Aorta (tissue), 5 donors: ENCODE data around the gene NCL. TPM values are rescaled to one million over a fixed set of nuclear protein-coding genes. Genes with fewer than 3 reads are reported as not detected.

Experiments used
- ATAC-seq: fragments of 200-7000 bp; cut with Tn5 transposase; one replicate; pipeline ENCODE4 v1.9.1; 2022; ENCODE audit warnings: moderate library complexity; ENCODE audit not compliant: low FRiP score
- DNase-seq, 2 donors: peaks; one replicate each; pipeline ENCODE4 v3.0.0-alpha.2; 2020
- H3K27ac ChIP-seq, 2 donors: one replicate each; pipeline ENCODE4 v1.5.1; 2013; ENCODE audit warnings: low read length in 2 of 2, mild to moderate bottlenecking in 2 of 2, moderate library complexity in 2 of 2, control low read depth in 1 of 2, inconsistent platforms in 1 of 2, low read depth in 1 of 2
- H3K27me3 ChIP-seq, 2 donors: one replicate each; pipeline ENCODE4 v1.6.1; 2013; ENCODE audit warnings: control low read depth in 1 of 2, low read length in 1 of 2, mild to moderate bottlenecking in 1 of 2, moderate library complexity in 1 of 2; ENCODE audit not compliant: insufficient read depth in 2 of 2, control insufficient read depth in 1 of 2
- H3K36me3 ChIP-seq, 2 donors: one replicate each; pipeline ENCODE4 v1.6.1; 2013; ENCODE audit warnings: control low read depth in 1 of 2, low read length in 1 of 2, mild to moderate bottlenecking in 1 of 2; ENCODE audit not compliant: insufficient read depth in 2 of 2, control insufficient read depth in 1 of 2
- H3K4me1 ChIP-seq, 2 donors: one replicate each; pipeline ENCODE4 v1.6.1; 2013; ENCODE audit warnings: low read length in 2 of 2, control low read depth in 1 of 2, mild to moderate bottlenecking in 1 of 2, moderate library complexity in 1 of 2; ENCODE audit not compliant: insufficient read depth in 2 of 2, control insufficient read depth in 1 of 2
- H3K4me3 ChIP-seq, 2 donors: one replicate each; pipeline ENCODE4 v1.5.1; 2013; ENCODE audit warnings: low read length in 2 of 2, control low read depth in 1 of 2, mild to moderate bottlenecking in 1 of 2
- H3K9me3 ChIP-seq: one replicate; pipeline ENCODE4 v1.6.1; 2013; ENCODE audit warnings: mild to moderate bottlenecking, low read length; ENCODE audit not compliant: control insufficient read depth
- WGBS, 2 donors: extraction: QIAGEN DNeasy Blood & Tissue Kit; methylation state at CpG; one replicate each; pipeline ENCODE4 v1.1.7; 2013; 5-methylcytosine and 5-hydroxymethylcytosine counted together
- intact Hi-C, 2 donors: fragments of 100-400 bp; cut with DNase I; formaldehyde crosslinking; loops; one replicate each; pipeline versions ENCODE4 v1.14.2 to v1.15.0; 2022
- long read RNA-seq, 2 donors: library from polyadenylated mRNA; unstranded; transcript quantifications; one replicate each; pipeline ENCODE4 v2.0.0, GENCODE V29; 2020 to 2021
- polyA plus RNA-seq, 2 donors: library from polyadenylated mRNA; stranded (reverse); fragments of 200-250 nt; gene quantifications; one replicate each; pipeline ENCODE4 v1.2.3, GENCODE V29; 2013
- total RNA-seq, 2 donors: library from RNA; stranded (reverse); fragmentation: NEBNext Ultra II Directional; extraction: Animal tissue kit (Norgen Biotek cat#: 25700); gene quantifications; one replicate each; pipeline ENCODE4 v1.2.1, GENCODE V29; 2021
- donor health status: healthy with polysubstance abuse.
- donor health status: Bipolar disorder and iron deficiency.
- donor health status: DM: no; HTN: no; CAD: no.
- donor health status: DM: no; HTN: no; CAD: no.
- donor health status: DM: yes; HTN: yes; CAD: no.

Gene NCL
- total RNA-seq (100 to 1,000 TPM; 294 to 408 TPM), polyA plus RNA-seq (100 to 1,000 TPM; 178 to 186 TPM)
- long read RNA-seq, donor 1, full-length matches to known transcripts: 629 of 847 reads
- long read RNA-seq, donor 1, partial matches to known transcripts: 181 of 847 reads
- long read RNA-seq, donor 1, other reads (novel, unspliced or antisense): 37 of 847 reads
- long read RNA-seq, donor 2, full-length matches to known transcripts: 104 of 141 reads
- long read RNA-seq, donor 2, partial matches to known transcripts: 29 of 141 reads
- long read RNA-seq, donor 2, other reads (novel, unspliced or antisense): 8 of 141 reads

- no peaks in the 10 kb centered on the region for H3K9me3 ChIP-seq
- H3K27ac ChIP-seq: peak within 1 kb of the TSS; percentile 45 to 73
- no peaks in the 10 kb centered on the region for H3K27me3 ChIP-seq
- H3K4me3 ChIP-seq: peak within 1 kb of the TSS; percentile 47 to 58
- H3K36me3 ChIP-seq: peaks cover 2 to 8% of the 10 kb centered on the region in 2 donors
- 0% methylated on average over 97 to 102 of the region's 102 CpGs for WGBS, 2 donors
- ATAC-seq (peak; percentile 92), DNase-seq (peak; percentile 92 to 94)
- intact Hi-C loops: no loop called here
- peaks cover 0 to 4% of the 10 kb centered on the region in 2 donors for H3K4me1 ChIP-seq
These were observed at the start of gene NCL for GRCh38 chr2:231463698-231464575. TSS of gene NCL (minus strand) at chr2:231464484. CDS start at chr2:231464353, 131 bp downstream.

- no peaks in the 10 kb centered on the region for H3K4me1 ChIP-seq
- no peak for DNase-seq
- H3K27me3 ChIP-seq: no peaks in the 10 kb centered on the region
- H3K4me3 ChIP-seq: peak overlapping the region; percentile 22 to 65
- H3K9me3 ChIP-seq: no peaks in the 10 kb centered on the region
- ATAC-seq: no peak
- peak overlapping the region in 1 of 2 donors; percentile 88 for H3K27ac ChIP-seq
- 10 to 15% methylated on average over 7 of the region's 7 CpGs for WGBS, 2 donors
- intact Hi-C loops: no loop called here
- no peaks in the 10 kb centered on the region for H3K36me3 ChIP-seq
These were observed 49.5 kb upstream of the NCL start for GRCh38 chr2:231513746-231514224.

- H3K4me3 ChIP-seq: no peak overlapping the region
- no peaks in the 10 kb centered on the region for H3K4me1 ChIP-seq
- WGBS, 2 donors: 37 to 43% methylated on average over 5 of the region's 5 CpGs
- no peaks in the 10 kb centered on the region for H3K9me3 ChIP-seq
- intact Hi-C loops: no loop called here
- DNase-seq: peak in 1 of 2 donors; percentile 52
- no peaks in the 10 kb centered on the region for H3K27me3 ChIP-seq
- ATAC-seq: no peak
- H3K36me3 ChIP-seq: no peaks in the 10 kb centered on the region
- peak overlapping the region in 1 of 2 donors; percentile 40 for H3K27ac ChIP-seq
These were observed 47.9 kb upstream of the NCL start for GRCh38 chr2:231512222-231512621.

GRCh38 chr2:231503766-231504165 lies 39.5 kb upstream of the NCL start:
- intact Hi-C loops: no loop called here
- no peak overlapping the region for H3K4me3 ChIP-seq
- DNase-seq (peak in 1 of 2 donors; percentile 27), ATAC-seq (no peak)
- H3K9me3 ChIP-seq: no peaks in the 10 kb centered on the region
- H3K36me3 ChIP-seq: no peaks in the 10 kb centered on the region
- WGBS, 2 donors: 85 to 95% methylated on average over 3 of the region's 3 CpGs
- H3K27ac ChIP-seq: no peak overlapping the region
- H3K27me3 ChIP-seq: no peaks in the 10 kb centered on the region
- H3K4me1 ChIP-seq: no peaks in the 10 kb centered on the region

- ATAC-seq (no peak), DNase-seq (no peak)
- H3K27ac ChIP-seq: no peak overlapping the region
- no peaks in the 10 kb centered on the region for H3K36me3 ChIP-seq
- H3K4me1 ChIP-seq: no peaks in the 10 kb centered on the region
- H3K9me3 ChIP-seq: no peaks in the 10 kb centered on the region
- no peak overlapping the region for H3K4me3 ChIP-seq
- no peaks in the 10 kb centered on the region for H3K27me3 ChIP-seq
- intact Hi-C loops: no loop called here
These were observed 38.3 kb upstream of the NCL start for GRCh38 chr2:231502596-231502995.

GRCh38 chr2:231497651-231498050 lies 33.4 kb upstream of the NCL start:
- 86 to 87% methylated on average over 1 of the region's 1 CpG for WGBS, 2 donors
- no peak overlapping the region for H3K27ac ChIP-seq

GRCh38 chr2:231494669-231495068 lies 30.4 kb upstream of the NCL start:
- DNase-seq (no peak), ATAC-seq (no peak)
- Histone ChIP-seq H3K4me1 (no peaks in the 10 kb centered on the region), H3K9me3 (no peaks in the 10 kb centered on the region), H3K36me3 (no peaks in the 10 kb centered on the region), H3K4me3 (no peak overlapping the region), H3K27ac (no peak overlapping the region), H3K27me3 (no peaks in the 10 kb centered on the region)
- 43 to 45% methylated on average over 3 of the region's 3 CpGs for whole genome bisulfite sequencing, 2 donors
- intact Hi-C loops: no loop called here

More at GRCh38 chr2:231497651-231498050, 33.4 kb upstream of the NCL start:
- intact Hi-C loops: no loop called here
- Histone ChIP-seq H3K27me3 (no peaks in the 10 kb centered on the region), H3K4me1 (no peaks in the 10 kb centered on the region), H3K36me3 (no peaks in the 10 kb centered on the region), H3K4me3 (no peak overlapping the region), H3K9me3 (no peaks in the 10 kb centered on the region)
- DNase-seq (no peak), ATAC-seq (no peak)

- no peaks in the 10 kb centered on the region for H3K4me1 ChIP-seq
- no peaks in the 10 kb centered on the region for H3K27me3 ChIP-seq
- WGBS, 2 donors: 79 to 88% methylated on average over 7 of the region's 7 CpGs
- ATAC-seq (no peak), DNase-seq (peak in 1 of 2 donors; percentile 33)
- H3K4me3 ChIP-seq: no peak overlapping the region
- H3K9me3 ChIP-seq: no peaks in the 10 kb centered on the region
- H3K36me3 ChIP-seq: no peaks in the 10 kb centered on the region
- no peak overlapping the region for H3K27ac ChIP-seq
- intact Hi-C loops: no loop called here
These were observed 26.5 kb upstream of the NCL start for GRCh38 chr2:231490801-231491200.
